Occipital lobe (tissue), 2 donors: ENCODE data around the gene ACOX3. TPM values are rescaled to one million over a fixed set of nuclear protein-coding genes. Genes with fewer than 3 reads are reported as not detected.
A peak's percentile ranks its signal among the peaks of the same experiment; 100 is the strongest.

ENCODE experiments used
- DNase-seq: peaks from one replicate; lab custom pipeline; 2025; lab: John Stamatoyannopoulos, UW
- total RNA-seq: library from RNA; depleted of rRNA; stranded (reverse); fragments of >200 nt; gene quantifications from one replicate; pipeline ENCODE4 v1.2.3, GENCODE V29; 2014

The ACOX3 gene
- total RNA-seq, 1 donor from 2014 or later, result 34.9 TPM

GRCh38 chr4:8468746-8469535, 28.4 kb upstream of the ACOX3 start:
- DNase-seq, result peak; percentile 50

- no peak for DNase-seq
These were observed 26.5 kb upstream of the ACOX3 start for GRCh38 chr4:8467016-8467415.

- no peak for DNase-seq
These were observed 25.4 kb upstream of the ACOX3 start for GRCh38 chr4:8465615-8466611.

- no peak for DNase-seq
These were observed 23.9 kb upstream of the ACOX3 start for GRCh38 chr4:8464381-8464780.

GRCh38 chr4:8463811-8464210, 23.3 kb upstream of the ACOX3 start:
- no peak for DNase-seq

GRCh38 chr4:8461616-8462015, 21.1 kb upstream of the ACOX3 start:
- no peak for DNase-seq

GRCh38 chr4:8461086-8461485, 20.6 kb upstream of the ACOX3 start:
- no peak for DNase-seq

GRCh38 chr4:8459867-8460445, 19.4 kb upstream of the ACOX3 start:
- no peak for DNase-seq

- no peak for DNase-seq
These were observed 17.2 kb upstream of the ACOX3 start for GRCh38 chr4:8457646-8458252.

- DNase-seq, result no peak
These were observed 13.4 kb upstream of the ACOX3 start for GRCh38 chr4:8453957-8454356.

GRCh38 chr4:8451440-8452182, 11.1 kb upstream of the ACOX3 start:
- DNase-seq, result no peak

GRCh38 chr4:8446122-8446521, 5.6 kb upstream of the ACOX3 start:
- no peak for DNase-seq

GRCh38 chr4:8443801-8444200, 3.3 kb upstream of the ACOX3 start:
- DNase-seq, result no peak

GRCh38 chr4:8442596-8443358, 2.3 kb upstream of the ACOX3 start:
- DNase-seq, result no peak

- no peak for DNase-seq
These were observed 1.1 kb upstream of the ACOX3 start for GRCh38 chr4:8441499-8442091.

GRCh38 chr4:8439914-8440491, 520 bp downstream of the ACOX3 start:
- DNase-seq, result no peak

GRCh38 chr4:8439168-8439567, 1.4 kb downstream of the ACOX3 start:
- DNase-seq, result no peak

GRCh38 chr4:8438743-8439142, 1.8 kb downstream of the ACOX3 start:
- no peak for DNase-seq

- DNase-seq, result no peak
These were observed 3.2 kb downstream of the ACOX3 start for GRCh38 chr4:8437281-8437680.
